LHCN-M2 (cell line): ENCODE results near the gene PABPC1L2A. TPM values are rescaled to one million over a fixed set of nuclear protein-coding genes. Genes with fewer than 3 reads are reported as not detected.
"Not testable (repeated sequence)": the region's sequence is repeated elsewhere in the genome, so short reads cannot be mapped to it uniquely, and the experiment has no call there.

Source experiments
- DNase-seq: peaks from one replicate; pipeline ENCODE4 v3.0.0-alpha.2; 2012; ENCODE audit warnings: low read depth
- polyA plus RNA-seq: library from polyadenylated mRNA; unstranded; fragments of >200 nt; gene quantifications from one replicate; pipeline ENCODE4 v1.2.1, GENCODE V29; 2012; ENCODE audit warnings: missing spikeins
- total RNA-seq: library from RNA; depleted of rRNA; stranded (reverse); fragments of >200 nt; gene quantifications from 2 replicates; pipeline ENCODE4 v1.2.3, GENCODE V29; 2014; rRNA removed

The PABPC1L2A gene
- total RNA-seq = not detected in 2 replicates
- not detected for polyA plus RNA-seq

DNA sequence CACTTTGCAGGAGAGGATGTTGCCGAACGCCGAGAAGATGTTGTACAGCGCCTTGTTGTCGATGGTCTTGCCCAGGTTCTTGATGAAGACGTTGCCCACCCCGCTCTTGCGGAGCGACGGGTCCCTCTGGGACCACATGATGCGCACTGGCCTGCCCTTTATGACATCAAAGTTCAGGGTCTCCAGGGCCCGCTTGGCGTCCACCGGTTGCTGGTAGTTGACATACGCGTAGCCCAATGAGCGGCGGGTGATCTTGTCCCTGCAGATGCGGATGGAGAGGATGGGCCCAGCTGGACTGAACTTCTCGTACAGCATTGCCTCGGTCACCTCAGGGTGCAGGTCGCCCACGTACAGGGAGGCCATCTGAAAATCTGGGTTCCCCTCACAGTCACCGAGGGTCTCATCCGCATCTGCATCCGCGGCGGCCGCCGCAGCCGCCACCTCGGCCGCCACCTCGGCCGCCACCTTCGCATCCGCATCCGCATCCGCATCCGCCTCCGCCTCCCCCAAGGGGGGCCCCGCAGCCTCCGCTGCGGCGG, at the start of gene PABPC1L2A:
Gene PABPC1L2A (minus strand): TSS at position 489 of the 539 bp plus-strand sequence. CDS start 126 bp downstream, at position 363.
- not testable (repeated sequence) for DNase-seq

DNA sequence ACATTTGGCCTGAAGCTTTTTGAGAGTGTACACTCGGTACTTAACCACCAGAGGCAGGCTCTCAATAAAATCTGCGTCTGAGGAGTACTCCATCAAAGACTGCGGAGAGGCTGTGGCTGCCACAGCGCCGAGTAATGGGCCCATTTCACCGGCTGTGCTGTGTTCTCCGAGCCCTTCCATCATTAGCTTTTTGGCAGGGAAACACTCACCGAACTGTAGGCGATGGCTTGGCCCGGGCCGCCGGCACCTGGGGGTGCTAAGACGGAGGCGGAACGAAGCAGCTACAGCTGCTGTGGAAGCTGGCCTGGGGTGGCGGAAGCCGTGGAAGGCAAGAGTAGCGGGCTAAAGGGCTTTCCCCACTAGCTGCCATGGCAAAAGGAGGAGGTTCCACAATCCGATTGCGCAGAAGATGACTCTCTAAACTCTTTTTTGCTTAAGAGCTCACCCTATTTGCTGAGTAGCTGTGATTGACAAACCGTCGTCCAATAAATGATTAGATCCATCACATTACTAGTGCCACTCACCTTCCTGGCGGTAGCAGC, 48.5 kb upstream of the PABPC1L2A start:
- no peak for DNase-seq

DNA sequence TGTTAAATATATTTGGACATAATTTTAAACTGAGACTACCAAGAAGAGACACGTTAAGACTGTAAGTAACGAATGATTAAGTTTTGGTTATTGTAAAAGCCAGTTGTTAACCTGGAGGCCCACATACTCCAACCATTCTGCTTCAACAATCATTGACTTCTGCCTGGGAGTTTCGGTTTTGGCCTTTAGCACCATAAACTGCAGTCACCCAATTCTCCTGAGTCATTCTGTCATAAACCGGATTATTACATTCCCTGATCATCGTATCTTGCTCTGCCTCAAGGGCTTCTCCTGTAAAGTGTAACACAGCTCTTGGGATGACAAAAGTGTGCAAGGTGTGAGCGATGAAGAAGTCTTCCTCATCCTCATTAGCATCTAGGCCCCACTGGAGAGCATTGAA, 46.9 kb upstream of the PABPC1L2A start:
- no peak for DNase-seq

DNA sequence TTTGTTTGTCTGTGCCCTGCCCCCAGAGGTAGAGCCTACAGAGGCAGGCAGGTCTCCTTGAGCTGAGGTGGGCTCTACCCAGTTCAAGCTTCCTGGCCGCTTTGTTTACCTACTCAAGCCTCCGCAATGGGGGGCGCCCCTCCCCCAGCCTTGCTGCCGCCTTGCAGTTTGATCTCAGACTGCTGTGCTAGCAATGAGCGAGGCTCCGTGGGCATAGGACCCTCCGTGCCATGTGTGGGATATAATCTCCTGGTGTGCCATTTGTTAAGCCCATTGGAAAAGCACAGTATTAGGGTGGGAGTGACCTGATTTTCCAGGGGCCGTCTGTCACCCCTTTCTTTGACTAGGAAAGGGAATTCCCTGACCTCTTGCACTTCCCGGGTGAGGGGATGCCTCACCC, 20.2 kb upstream of the PABPC1L2A start:
- not testable (repeated sequence) for DNase-seq

DNA sequence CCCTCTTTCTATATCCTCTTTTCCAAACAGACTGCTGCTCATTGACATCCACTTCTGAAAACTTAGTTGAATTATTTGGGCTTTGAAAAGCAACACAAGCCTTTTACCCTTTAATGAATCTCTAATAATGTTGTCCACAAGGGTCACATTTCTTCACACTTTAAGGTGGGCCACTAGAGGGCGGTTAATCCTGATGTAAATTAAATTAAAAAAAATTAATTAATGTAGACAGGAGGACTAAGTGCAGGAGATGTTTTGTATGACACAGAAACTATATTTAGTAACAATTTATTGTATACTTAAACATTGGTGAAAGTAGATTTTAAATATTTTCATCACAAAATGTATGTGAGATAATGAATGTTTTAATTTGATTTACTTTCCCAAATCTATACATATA, 7.5 kb upstream of the PABPC1L2A start:
- not testable (repeated sequence) for DNase-seq

DNA sequence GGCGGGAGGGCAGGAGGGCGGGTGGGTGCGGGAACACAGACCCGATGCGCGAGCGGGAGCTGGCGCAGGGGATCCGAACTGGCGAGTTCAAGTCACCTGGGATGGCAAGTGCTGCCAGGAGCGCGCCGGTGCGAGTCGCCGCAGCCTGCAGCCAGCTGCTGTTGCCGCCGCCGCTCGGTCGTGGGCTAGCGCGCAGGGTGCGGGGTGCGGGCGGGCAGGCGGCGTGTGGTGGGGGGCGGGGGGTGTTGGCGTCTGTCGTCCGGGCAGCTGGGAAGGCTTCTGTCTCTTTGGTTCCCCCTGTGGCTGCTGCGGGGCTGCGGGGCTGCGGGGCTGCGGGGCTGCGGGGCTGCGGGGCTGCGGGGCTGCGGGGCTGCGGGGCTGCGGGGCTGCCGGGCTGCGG, 572 bp upstream of the PABPC1L2A start:
- DNase-seq = not testable (repeated sequence)

DNA sequence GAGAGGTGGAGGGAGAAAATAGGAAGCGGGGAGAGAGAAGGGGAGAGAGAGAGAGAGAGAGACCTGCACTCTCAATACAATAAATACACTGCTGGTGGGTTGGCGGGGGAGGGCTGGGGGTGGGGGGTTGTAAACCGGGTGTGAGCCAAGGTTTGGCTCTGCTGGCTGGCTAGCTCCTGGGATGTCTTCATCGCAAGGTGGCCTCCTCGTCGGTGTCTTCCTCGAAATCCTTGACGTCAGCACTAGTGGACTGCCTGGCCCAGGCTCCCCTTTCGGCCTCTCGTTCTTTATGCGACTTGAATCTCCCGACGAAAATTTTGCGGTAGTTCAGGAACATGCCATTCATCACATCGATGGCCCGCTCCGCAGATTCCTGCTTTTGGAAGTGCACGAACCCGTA, 715 bp downstream of the PABPC1L2A start:
- not testable (repeated sequence) for DNase-seq

DNA sequence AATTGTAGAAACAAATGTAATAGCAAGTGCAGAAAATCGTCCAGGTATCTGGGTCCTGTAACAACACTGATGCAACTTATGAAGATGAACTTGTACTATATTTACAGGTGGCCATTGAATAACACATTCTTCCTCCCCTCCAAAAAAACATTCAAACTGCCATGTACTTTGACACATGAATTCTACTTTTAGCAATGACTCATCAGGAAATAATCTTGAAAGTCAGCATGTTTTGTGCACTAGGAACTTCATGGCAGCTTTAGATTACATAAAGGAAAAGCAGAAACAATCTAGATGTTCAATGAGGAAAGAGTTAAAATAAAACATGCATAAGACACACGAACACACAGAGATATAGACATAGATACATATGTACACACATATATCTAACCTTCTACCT, 2.5 kb downstream of the PABPC1L2A start:
- DNase-seq = peak; percentile 1

DNA sequence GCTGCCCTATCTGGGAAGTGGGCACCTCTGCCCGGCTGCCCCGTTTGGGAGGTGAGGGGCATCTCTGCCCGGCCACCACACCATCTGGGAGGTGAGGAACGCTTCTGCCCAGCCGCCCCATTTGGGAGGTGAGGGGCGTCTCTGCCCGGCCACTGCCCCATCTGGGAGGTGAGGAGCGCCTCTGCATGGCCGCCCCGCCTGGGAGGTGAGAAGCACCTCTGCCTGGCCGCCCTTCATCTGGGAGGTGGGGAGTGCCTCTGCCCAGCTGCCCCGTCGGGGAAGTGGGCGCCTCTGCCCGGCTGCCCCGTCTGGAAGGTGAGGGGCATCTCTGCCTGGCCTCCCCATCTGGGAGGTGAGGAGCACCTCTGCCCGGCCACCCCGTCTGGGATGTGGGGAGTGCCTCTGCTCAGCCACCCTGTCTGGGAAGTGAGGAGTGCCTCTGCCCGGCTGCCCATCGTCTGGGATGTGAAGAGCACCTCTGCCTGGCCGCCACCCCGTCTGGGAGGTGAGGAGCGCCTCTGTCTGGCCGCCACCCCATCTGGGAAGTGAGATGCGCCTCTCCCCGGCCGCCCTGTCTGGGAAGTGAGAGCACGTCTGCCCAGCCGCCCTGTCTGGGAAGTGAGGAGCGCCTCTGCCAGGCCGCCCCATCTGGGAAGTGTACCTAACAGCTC, 9.8 kb downstream of the PABPC1L2A start:
- no peak for DNase-seq

DNA sequence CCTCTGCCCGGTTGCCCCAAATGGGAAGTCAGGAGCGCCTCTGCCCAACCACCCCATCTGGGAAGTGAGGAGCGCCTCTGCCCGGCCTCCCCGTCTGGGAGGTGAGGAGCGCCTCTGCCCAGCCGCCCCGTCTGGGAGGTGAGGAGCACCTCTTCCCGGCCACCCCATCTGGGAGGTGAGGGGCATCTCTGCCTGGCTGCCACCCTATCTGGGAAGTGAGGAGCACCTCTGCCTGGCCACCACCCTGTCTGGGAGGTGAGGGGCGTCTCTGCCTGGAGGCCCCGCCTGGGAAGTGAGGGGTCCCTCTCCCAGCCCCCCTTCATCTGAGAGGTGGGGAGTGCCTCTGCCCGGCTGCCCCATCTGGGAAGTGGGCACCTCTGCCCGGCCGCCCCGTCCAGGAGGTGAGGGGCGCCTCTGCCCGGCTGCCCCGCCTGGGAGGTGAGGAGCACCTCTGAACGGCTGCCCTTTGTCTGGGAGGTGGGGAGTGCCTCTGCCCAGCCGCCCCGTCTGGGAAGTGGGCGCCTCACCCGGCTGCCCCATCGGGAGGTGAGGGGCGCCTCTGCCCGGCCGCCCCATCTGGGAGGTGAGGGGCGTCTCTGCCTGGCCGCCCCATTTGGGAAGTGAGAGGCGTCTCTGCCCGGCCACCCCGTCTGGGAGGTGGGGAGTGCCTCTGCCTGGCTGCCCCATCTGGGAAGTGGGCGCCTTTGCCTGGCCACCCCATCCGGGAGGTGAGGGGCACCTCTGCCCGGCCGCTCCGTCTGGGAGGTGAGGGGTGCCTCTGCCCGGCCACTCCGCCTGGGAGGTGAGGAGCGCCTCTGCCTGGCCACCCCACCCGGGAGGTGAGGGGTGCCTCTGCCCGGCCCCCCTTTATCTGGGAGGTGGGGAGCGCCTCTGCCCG, 10.6 kb downstream of the PABPC1L2A start:
- DNase-seq = no peak

DNA sequence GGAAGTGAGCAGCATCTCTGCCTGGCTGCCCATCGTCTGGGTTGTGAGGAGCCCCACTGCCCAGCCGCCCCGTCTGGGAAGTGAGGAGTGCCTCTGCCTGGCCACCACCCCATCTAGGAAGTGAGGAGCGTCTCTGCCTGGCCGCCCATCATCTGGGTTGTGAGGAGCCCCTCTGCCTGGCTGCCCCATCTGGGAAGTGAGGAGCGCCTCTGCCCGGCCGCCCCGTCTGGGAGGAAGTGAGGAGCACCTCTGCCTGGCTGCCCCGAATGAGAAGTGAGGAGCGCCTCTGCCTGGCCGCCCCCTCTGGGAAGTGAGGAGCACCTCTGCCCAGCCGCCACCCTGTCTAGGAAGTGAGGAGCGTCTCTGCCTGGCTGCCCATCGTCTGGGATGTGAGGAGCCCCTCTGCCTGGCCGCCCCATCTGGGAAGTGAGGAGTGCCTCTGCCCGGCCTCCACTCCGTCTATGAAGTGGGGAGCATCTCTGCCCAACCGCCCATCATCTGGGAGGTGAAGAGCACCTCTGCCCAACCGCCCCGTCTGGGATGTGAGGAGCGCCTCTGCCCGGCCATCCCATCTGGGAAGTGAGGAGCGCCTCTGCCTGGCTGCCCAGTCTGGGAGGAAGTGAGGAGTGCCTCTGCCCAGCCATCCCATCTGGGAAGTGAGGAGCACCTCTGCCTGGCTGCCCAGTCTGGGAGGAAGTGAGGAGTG, 11.4 kb downstream of the PABPC1L2A start:
- not testable (repeated sequence) for DNase-seq

DNA sequence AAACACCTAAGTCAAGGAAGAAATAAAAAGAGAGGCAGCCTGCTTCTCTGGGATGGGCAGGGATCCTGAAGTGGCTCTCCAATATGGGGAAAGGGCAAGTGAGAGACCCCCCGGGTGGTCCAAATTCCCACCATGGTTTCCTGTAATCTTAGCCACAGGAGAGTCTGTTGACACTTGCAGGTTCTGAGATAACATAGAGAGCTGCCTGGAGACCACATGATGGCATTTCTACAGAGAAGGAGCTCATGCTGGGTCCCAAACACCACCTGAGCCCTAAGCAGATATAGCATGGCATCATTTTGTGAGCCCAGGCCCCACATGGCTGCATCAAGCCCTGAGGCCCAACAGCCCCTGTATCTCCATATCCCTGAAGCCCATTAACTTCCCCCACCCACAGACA, 50.4 kb downstream of the PABPC1L2A start:
- DNase-seq = no peak

Other genes with a start within 250 kb of the PABPC1L2A start
- not detected in 2 replicates for gene FAM236C, start 166.9 kb downstream of the PABPC1L2A start, total RNA-seq
- not detected in 2 replicates for gene FAM236A, start 141.3 kb downstream of the PABPC1L2A start, total RNA-seq
- not detected in 2 replicates for gene DMRTC1, start 135.7 kb downstream of the PABPC1L2A start, total RNA-seq
- gene PABPC1L2B, start 76.6 kb downstream of the PABPC1L2A start, total RNA-seq = not detected in 2 replicates
- gene NAP1L2, start 135.3 kb upstream of the PABPC1L2A start, total RNA-seq = 0.06 TPM in 1 of 2 replicates, not detected in the other